ENCODE results near the gene HIF3A. TPM values are rescaled to one million over a fixed set of nuclear protein-coding genes. Genes with fewer than 3 reads are reported as not detected.

Gene HIF3A
- total and polyA plus RNA-seq, 8 donors: 17.6 to 235 (median 102) TPM

- peaks cover 7 to 15% (median 10%) of the 10 kb centered on the region in 4 donors for H3K4me1 ChIP-seq
- TF ChIP-seq POLR2A (IDR thresholded peaks at IDR 0.05) (no peak), EP300 (IDR thresholded peaks at IDR 0.05) (no peak), CTCF (IDR thresholded peaks at IDR 0.05) (no peak), POLR2AphosphoS5 (IDR thresholded peaks at IDR 0.05) (no peak)
- no peaks in the 10 kb centered on the region for H3K27me3 ChIP-seq
- H3K4me3 ChIP-seq: no peak overlapping the region
- H3K9me3 ChIP-seq: no peaks in the 10 kb centered on the region
- peaks cover 65 to 98% (median 96%) of the 10 kb centered on the region in 4 donors for H3K36me3 ChIP-seq
- DNase-seq: no peak
- whole genome bisulfite sequencing, 5 donors: 91 to 94% (median 94%) methylated on average over 21 to 25 of the region's 25 CpGs
- intact Hi-C loops (cut with DNase I; ENCODE audit: low total_unique reads): no loop called here
- no peak overlapping the region for H3K27ac ChIP-seq
Observed at GRCh38 chr19:46388311-46389095, 91.7 kb downstream of the HIF3A start.

GRCh38 chr19:46390121-46390858 lies 93.4 kb downstream of the HIF3A start:
- Histone ChIP-seq H3K27ac (no peak overlapping the region), H3K4me3 (no peak overlapping the region), H3K9me3 (no peaks in the 10 kb centered on the region), H3K27me3 (no peaks in the 10 kb centered on the region), H3K36me3 (peaks cover 50 to 85% (median 79%) of the 10 kb centered on the region in 4 donors), H3K4me1 (peaks cover 7 to 21% (median 11%) of the 10 kb centered on the region in 4 donors)
- WGBS, 5 donors: 91 to 96% (median 91%) methylated on average over 10 to 16 of the region's 16 CpGs
- no peak for DNase-seq
- TF ChIP-seq POLR2A (IDR thresholded peaks at IDR 0.05) (no peak), EP300 (IDR thresholded peaks at IDR 0.05) (no peak), POLR2AphosphoS5 (IDR thresholded peaks at IDR 0.05) (no peak), CTCF (IDR thresholded peaks at IDR 0.05) (no peak)
- intact Hi-C loops (cut with DNase I; ENCODE audit: low total_unique reads): loop anchor here (5.0 kb wide), 1 partner anchor 97 kb away; no protein-coding TSS in a partner anchor

- 84 to 97% (median 93%) methylated on average over 6 to 18 of the region's 18 CpGs for WGBS, 5 donors
- Histone ChIP-seq H3K27me3 (no peaks in the 10 kb centered on the region), H3K4me3 (no peak overlapping the region), H3K36me3 (peaks cover 50 to 79% (median 73%) of the 10 kb centered on the region in 4 donors), H3K4me1 (peaks cover 7 to 24% (median 12%) of the 10 kb centered on the region in 4 donors), H3K27ac (no peak overlapping the region), H3K9me3 (no peaks in the 10 kb centered on the region)
- intact Hi-C loops (cut with DNase I; ENCODE audit: low total_unique reads): loop anchor here (5.0 kb wide), 1 partner anchor 96 kb away; no protein-coding TSS in a partner anchor
- no peak for TF ChIP-seq POLR2A (IDR thresholded peaks at IDR 0.05)
- no peak for TF ChIP-seq POLR2AphosphoS5 (IDR thresholded peaks at IDR 0.05)
- TF ChIP-seq EP300 (IDR thresholded peaks at IDR 0.05): no peak
- no peak for TF ChIP-seq CTCF (IDR thresholded peaks at IDR 0.05)
- DNase-seq: no peak
Observed at GRCh38 chr19:46390866-46391265, 94.0 kb downstream of the HIF3A start.

Data from stomach (tissue), 9 donors.